Germinal center (tissue), 1 donor: Measurements from ENCODE around the gene PIEZO1.

ENCODE experiments used
- DNase-seq: peaks from one replicate; pipeline ENCODE4 v3.0.0; 2012; ENCODE audit warnings: mixed read lengths, low spot score

The PIEZO1 gene

DNA sequence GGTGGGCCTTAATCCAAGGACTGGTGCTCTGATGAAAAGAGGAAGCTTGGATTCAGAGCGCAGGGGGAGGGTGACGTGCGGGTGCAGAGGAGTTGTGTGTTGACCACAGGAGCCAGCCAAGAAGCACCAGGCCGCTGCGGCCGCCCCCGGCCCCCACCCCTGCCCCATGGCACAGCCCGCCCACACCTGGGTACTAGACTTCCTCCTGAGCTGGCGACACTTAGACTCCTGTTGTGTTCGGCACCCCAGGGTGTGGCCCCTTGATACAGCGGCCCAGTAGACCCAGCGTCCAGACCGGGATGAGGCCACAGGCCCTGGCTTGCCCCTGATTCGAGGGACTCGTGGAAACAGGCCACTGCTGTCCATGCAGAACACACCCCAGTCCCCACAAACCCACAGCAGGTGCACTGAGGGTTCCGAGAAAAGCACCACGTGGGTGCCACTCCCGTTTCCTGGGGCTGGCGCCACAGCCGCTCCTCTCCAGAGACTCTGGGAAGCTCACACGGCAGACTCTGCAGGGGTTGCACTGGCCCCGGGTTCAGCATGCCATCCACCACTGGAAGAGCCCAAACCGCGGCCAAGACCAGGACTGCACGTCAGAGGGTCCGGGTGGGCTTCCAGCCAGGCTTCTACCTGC lies 93.0 kb downstream of the PIEZO1 start:
- DNase-seq, result no peak

DNA sequence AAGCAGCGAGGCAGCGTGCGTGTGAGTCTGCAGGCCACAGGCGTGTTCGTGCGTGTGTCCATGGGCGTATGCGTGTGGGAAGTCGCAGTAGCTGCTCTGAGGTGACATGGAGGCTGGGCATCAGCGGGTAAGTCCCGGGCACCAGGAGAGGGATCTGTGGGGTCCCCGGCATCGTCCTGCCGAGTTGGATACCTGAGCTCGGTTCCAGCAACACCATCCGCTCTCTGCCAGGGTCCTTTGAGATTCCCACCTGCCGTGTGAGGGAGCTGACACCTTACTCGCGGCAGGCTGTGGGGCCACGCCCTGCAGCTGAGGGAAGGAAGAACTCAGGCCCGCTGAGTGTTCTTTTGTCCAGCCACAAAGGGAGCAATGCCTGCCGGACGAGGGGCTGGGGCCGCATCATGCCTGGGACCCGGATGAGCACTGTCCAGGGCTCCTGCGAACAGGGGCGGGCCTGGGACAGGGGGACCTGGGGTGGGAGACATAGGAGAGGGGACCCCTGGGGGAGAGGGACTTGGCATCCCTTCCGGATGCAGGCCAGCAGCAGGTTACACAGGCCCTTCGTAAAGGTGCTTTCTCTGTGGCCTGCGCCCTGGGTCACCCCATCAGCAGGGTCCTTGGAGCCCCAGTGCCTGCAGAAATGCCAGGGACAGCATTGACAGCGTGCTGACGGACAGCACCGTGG lies 93.7 kb downstream of the PIEZO1 start:
- DNase-seq, result no peak

DNA sequence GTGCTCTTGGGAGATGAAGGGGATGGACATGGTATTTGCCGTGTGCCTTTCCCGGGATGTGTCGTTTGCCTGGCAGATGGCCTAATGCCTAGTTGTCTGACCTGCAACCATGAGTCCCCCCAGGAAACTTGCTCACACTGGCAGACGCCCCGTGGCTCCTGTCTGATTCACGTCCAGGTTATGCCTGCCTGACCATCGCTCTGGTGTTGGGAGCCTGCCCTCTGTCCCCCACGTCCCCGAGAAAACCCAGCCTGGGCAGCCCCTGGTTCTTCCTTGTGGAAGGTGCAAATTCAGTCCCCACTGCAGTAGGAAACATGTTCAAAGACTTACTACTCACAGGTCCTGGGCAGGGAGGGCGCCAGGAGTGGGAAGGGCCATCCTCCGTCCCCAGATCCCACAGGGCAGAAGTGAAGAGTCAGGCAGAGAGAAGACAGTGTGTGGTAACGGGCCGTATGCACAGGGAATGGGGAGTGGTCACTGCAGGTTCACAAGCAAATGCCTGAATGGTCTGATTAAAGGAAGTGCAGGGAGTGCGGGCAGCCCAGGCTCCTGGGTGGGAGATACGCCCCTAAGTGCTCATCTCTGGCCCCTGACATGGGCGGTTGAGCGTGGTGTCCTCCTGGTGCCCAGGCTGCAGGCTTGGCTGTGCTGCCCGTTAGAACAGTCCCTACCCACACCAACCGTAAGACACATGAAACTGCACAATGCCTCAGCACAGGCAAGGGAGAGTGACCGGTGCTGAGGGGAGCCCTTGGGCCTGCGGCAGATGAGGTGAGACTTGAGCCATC lies 94.5 kb downstream of the PIEZO1 start:
- no peak for DNase-seq

DNA sequence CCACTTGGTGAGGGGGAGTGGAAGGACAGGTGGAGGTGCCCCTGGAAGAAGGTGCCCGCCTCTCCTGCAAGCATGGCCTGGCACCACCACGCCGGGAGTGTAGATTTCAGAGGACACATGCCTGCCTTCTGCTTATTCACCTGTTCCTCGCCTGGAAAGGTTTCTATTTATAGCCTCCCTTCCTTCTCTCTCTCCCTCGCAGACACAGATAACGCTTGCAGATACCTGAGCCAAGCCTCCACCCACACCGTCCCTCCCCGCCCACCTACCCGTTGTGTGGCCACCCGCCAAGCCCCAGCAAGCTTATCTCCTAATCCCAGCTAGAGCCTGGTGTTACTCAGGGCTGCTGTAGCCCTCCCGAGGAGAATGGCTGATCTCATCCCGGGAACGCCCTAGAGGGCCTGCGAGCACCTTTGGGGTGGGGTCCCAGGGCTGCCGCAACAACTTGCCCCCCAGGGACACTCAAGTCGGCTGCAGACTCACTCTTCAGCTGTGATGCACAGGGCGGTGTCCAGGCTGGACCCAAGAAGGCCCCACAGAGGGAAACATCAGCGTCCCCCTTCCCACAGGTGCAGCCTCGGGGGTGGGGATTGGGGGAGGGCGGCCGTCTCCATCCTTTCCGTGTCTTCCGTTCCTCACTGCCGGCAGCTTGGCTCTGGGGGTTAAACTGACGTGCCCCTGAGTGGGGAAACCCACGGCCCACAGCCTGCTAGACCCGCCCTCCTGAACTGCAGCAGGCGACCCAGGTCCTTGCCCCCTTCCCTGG lies 96.8 kb downstream of the PIEZO1 start:
- DNase-seq, result no peak

DNA sequence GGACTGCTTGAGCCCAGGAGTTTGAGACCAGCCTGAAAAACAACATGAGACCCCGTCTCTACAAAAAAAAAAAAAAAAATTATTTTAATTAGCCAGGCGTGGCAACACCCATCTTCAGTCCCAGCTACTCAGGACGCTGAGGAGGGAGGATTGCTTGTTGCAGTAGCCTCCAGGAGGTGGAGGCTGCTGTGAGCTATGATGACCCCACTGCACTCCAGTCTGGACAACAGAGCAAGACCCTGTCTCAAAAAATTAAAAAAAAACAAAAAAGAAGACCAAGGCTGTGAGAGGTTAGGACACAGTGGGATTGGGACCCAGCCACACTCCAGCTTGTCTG lies 97.4 kb downstream of the PIEZO1 start:
- no peak for DNase-seq

DNA sequence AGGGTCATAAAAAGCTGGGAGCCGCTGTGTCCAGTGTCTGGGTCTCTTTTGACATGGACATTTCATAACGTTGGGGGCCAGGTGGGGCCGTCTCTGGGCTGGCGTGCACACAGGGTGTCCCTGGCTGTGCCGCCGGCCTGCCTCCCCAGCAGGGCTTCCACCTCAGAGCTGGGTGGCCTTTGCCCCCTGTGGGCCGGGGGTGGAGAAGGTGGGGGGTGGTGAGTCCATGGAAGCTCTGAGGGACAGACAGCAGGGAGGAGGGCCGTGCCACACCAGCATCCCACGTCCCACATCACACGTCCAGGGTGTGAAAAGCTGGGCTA lies 97.8 kb downstream of the PIEZO1 start:
- DNase-seq, result no peak

DNA sequence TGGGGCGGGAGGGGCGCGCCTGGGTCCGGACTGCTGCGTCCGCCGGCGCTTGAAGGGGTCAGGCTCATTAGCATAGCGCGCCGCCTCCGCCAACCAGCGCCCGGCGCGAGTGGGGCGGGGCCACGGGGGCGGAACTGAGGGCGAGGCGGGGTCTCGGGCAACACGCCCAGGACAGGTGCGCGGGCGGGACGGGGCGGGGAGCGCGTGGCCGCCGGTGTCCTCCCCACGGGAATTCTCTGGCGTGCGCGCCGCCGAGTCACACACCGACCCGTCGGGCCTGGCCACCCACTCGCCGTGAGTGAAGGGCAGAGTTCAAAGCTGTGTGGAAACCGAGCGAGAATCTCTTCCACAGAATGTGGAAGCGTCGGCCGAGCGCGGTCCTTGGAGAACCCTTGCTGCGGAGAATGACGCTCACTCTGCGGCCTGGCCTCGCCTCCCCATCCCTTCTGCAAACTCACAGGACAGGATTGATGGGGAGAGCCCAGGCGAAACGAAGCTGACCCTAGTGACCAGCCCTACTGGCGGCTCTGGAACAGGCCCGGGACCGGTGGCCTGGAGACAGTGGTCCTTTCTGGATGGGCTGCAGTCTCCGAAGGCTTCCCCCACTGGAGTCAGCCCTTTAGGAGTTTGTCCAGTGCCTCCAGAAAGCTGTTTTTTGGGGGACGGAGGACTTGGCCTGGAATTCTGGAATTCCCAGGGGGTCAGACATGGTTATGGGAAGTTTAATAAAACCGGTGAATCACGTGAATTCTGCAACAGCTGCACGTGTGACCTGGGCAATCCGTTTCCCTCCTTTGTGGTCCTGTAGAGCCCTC lies 98.4 kb downstream of the PIEZO1 start, which contains the start of gene SNAI3:
Gene SNAI3, minus strand, starts transcription at position 69 of the 815 bp plus-strand sequence. CDS start 101 bp downstream, outside the sequence.
- DNase-seq, result peak; percentile 93

DNA sequence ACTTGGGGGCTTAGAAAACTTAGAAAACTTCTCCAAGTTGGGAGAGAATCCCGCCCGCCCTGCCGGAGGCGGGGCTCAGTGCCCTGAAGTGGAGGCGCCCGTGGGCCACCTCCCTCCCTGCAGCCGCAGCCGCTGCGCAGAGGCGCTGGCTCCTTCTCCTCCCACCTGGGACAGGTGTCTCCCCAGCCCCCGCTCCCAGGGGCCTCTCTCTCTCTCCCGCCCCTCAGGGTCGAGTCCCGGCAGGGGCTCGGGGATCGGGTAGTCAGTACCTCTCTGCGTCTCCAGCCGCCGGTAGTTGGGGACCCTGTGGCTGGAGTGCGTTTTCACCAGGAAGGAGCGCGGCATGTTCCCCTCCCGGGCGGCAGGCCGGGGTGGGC lies 99.0 kb downstream of the PIEZO1 start:
- DNase-seq, result no peak

DNA sequence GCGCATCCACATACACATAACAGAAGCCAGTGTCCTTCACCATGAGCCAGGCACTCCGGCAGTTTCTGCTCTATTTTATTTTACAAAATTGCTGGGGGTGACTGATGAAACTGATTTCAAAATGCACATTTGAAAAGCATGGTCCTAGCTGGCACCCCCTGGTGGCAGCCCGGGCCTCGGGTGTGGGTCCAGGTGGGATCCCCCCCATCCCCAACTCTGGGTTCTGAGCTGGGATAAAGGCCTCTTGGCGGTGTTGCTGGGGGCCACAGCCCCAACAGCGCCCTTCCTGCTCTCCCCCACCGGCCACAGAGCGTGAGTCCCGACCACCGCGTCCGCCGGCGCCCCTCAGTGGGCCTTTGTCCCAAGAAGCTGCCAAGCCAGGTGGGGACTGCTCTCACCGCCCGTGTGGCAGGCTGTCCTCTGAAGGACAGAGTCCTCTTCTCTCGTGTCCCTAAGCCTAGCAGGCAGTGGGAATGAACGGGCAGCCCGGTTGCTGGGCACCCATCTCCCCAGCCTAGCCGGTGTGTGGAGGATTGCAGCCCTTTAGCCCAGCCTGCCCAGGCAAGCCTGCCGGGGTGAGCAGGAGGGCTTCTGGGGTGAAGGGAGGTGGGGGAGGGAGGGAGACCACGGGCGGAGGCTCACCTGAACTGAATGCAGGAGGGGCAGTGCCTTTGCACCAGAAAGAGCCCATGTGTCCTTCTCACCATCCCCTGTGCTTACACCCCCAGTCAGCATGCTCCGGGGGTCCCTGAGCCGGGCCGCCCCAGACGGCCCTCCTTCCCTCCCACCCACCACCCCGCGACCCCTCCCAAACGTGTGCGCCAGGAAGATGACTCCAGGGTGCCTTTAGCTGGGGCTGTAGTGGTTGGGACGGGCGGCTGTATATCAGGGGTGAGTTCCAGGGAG lies 99.6 kb downstream of the PIEZO1 start:
- peak; percentile 79 for DNase-seq

DNA sequence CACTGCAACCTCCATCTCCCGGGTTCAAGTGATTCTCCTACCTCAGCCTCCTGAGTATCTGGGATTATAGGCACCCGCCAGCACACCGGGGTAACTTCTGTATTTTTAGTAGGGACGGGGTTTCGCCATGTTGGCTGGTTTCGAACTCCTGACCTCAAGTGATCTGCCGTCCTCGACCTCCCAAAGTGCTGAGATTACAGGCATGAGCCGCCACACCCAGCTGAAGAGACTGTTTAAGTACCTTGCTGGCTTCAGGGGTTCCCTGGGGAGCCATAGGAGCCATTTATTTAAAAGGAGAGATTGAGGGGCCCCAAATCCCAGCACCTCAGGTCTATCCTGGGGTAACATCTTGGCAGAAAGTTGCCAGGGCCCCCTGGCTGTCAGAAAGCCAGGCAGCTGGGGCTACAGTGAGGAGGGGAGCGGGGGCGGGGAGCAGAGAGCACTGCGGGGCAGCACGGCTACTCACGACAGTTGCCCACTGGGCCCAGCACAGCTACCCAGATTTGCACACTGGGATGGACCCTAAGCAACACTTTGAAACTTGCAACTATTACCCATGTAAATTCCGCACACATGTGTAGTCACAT lies 100.4 kb downstream of the PIEZO1 start:
- no peak for DNase-seq

DNA sequence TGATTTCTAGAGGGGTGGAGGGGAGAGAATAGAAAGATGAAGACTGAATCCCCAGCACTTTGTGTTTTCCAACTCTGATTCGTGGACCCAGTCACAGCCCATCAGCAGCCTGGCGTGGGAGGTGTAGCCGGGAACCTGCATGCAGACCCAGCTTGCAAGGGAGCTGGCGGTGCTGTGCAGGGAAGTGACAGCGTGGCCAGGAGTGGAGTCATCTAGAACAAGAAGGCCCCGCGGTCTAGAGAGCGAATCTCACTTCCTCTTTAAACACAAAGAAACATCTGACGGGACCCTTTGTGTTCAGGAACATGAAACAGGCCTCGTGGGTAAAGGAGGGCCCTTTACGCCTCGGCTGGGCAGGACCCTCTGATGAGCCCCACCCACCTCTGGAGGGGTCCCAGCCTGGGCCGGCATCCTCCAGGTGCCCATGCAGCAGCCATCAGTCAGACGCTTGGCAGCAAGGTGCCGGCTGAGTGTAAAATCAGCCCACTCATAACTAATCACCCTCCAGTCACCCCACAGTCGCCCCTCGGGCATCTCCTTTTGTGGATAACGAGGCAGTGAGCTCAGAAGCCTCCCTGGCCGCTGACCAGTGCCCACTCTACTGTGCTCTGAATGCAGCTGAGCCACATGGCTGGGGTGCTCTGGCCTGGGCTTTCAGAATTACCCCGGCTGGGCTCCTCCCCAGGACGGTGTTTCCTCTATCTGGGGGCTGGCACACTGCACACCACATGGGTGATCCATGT lies 103.1 kb downstream of the PIEZO1 start:
- peak; percentile 85 for DNase-seq

DNA sequence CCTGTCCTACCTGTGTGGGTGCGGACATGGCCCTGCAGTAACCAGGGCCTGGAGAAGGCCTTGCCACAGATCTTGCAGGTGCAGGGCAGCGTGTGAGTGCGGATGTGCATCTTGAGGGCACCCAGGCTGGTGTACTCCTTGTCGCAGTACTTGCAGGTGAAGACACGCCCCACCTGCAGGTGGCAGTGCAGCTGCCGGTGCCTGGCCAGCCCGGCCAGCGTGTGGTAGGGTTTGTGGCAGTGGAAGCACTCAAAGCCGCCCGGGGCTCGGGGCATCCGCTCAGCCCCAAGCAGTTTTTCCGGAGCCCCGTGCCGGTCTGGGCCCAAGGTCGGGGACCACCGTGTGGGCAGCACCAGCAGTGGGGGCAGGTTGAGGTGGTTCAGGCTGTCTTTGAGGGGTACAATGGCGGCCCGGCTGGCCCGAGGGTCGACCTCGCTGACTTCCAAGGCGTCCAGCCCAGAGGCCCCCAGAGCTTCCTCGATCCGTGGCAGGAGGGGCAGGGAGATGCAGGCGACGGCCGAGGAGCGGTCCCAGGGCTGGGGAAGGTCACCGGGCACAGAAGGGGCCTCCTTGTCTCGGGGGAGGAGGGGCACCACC lies 103.8 kb downstream of the PIEZO1 start:
- peak; percentile 84 for DNase-seq

DNA sequence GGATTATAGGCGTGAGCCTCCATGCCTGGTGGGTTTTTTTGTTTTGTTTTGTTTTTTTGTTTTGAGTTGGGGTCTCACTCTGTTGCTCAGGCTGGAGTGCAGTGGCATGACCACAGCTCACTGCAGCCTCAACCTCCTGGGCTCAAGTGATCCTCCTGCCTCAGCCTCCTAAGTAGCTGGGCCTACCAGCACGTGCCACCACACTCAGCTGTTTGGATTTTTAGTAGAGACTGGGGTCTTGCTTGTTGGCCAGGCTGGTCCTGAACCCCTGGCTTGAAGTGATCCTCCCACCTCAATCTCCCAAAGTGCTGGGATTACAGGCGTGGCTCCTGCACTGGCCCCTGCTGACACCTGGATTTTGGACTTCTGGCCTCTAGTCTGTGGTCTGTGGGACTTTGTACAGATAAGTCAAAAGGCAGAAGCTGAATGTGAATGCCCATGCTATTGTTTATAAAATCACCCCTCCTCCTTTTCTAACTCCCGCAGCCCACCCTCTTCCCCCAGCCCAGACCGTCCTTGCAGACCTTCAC lies 104.4 kb downstream of the PIEZO1 start:
- no peak for DNase-seq

DNA sequence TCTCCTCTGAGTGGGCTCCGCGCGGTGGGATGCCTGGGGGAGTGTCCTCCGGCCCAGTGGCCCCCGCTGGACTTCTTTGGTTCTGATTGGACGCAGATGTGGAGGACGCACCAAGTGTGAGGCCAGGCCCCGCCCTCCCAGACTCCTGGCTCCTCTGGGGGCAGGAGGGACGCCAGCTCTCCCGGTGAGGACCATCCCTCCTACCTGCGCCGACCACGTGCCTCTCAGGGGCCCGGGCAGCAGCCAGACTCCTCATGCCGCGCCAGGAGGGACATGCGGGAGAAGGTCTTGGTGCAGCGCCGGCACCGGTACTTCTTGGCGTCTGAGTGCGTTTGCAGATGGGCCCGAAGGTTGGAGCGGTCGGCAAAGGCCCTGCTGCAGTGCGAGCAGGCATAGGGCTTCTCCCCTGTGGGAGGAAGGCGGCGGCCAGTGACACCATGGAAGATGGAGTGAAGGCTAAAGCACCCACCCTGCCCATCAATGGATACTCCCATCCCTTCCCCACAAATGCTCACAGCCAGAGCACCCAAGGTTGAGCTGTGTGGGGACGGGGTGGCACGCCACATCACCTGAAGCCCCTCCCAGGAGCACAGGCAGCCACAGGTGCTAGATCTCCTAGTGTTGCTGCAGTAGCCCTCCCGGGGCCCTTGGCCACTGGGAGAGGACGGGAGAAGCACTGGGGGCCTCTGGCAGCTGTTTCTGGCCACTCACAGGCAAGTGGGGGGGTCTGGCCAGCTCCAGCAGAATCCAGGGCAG lies 106.6 kb downstream of the PIEZO1 start:
- DNase-seq, result no peak

DNA sequence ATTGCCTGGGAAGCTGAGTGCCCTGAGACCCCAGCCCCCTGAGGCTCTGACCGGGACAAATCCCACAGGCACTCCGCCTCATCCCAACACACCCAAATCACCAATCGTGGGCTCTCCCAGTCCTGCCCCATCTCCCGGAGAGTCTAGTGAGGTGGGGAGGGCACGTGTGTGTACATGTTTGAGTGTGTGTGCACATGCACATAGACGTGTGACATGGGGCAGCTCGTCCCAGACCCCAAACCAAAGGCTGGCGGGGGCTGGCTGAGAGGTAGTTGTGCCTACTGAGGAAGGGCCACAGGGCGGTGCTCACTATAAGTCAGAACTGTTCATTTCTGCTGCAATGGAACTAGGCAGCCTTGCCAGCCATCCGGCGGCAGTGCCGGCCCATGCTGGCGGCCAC lies 107.3 kb downstream of the PIEZO1 start:
- no peak for DNase-seq

DNA sequence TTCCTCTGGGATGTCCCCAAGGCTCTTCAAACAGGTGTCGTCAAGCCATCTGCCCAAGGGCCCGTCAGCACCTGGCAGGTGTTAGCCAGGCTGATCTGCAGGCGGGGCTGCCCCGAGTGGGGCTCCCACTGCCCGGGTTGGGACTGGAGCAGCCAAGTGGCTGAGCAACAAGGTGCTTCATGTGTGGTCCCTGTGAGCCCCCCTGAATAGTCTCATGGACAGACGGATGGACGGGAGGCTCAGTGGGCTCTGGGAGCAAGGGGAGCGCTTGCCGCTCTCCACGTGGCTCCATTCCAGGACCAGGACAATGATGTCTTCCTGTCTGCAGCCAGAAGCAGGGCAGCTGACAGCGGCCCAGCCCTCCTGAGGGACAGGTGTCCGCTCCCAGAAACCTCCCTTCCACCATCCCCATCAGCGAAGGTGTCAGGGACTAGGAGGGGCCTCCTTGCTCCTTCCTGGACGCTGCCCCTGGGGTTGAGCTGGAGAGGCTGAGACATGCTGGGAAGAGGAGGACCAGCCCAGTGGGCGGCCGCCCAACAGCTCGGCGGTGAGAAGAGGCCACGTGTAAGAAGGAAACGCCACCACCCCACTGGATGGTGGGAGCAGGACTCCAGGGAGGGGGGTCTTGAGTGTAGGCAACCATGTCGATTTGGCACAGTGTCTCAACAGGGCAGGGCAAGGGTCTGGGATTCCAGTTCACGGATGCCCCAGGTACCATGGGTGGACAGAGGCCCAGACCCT lies 108.3 kb downstream of the PIEZO1 start:
- DNase-seq, result no peak

DNA sequence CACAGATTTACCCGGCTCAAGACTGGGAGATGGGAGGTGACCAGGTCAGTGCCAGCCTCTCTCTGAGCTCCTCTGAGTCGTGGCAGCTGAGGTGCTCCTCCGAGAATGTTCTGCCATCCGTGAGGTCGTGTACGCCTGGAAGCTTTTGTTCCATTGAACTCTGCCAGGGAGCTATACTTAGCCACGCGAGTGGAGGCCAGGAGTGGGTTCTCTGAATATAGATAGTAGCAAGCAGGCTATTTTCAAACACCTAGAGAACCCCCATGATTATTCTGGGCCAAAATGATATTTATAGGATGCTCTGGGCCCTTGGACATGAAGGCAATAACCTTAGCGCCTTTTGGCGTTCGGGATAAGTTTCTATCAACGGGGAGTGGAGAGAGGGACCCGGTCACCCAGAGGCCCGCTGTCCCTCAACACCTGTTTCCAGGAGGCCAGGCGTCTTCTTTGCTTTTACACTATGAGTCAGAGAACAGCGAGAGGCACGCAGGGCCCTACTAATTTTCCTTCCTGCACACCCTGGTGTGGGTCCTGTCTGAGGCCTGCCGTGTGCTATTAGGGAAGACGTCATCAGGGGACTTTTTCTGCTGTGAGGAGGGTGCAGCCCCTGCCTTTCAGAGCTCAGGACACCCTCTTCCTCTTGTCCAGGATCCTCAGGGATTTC lies 111.2 kb downstream of the PIEZO1 start:
- no peak for DNase-seq
